NCI-H774 (cell line): Measurements from ENCODE around the gene RSPH6A.
"Not testable (repeated sequence)": the region's sequence is repeated elsewhere in the genome, so short reads cannot be mapped to it uniquely, and the experiment has no call there.

Experiments used
- DNase-seq: peaks from one replicate; lab custom pipeline; 2025; lab: John Stamatoyannopoulos, UW

RSPH6A gene

DNA sequence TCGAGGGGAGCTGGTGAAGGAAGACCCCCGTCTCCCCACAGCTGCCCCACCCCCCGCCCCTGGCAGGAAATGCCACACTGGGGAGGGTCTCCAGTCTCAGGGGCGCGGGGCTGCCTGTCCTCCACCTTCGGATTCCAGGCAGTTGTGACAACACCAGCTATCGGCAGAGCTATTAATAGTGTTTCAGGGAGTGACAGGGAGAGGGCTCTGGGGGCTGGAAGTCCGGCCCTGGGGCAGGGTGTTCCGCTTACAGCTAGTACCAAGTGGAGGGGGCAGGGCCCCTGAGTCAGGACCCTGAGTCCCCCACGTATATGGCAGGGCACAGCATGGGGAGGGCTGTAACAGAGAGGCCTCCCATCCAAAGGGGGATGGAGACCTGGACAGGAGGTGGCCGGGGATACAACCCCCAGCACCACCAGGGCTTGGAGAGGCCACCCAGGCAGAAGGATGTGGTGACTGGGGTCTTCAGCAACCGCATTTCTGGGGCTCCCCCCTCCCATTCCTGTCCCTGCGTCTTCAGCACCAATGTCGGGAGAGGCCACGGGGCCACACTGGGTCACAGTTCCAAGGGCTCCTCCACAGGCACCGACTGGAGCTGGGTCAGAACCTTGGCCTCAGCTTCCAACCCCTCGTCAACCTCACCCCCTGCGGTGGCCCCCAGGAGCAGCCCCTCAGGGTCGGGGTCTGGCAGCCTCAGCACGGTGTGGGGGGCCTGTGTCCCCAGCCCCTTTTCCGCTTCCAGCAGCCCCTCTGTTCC is 50.0 kb downstream of the RSPH6A start:
- no peak for DNase-seq

DNA sequence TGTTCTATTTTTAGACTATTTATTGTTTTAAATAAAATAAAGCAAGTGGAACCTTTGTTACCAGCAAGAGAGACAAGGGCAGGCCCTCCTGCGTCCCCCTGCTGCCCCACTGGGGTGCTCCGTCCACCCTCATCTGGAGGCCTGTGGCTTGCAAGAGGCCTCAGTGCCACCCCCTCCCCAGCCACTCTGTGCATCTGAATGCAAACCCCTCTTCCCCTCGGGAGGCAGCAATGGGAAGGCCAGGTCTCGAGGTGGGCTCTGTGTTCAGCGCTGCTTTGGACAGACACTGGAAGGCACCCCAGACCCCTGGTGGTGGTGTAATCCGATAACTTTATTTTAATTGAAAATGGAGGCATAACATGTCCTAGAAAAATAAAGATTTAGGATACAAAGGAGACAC is 50.6 kb downstream of the RSPH6A start:
- no peak for DNase-seq

DNA sequence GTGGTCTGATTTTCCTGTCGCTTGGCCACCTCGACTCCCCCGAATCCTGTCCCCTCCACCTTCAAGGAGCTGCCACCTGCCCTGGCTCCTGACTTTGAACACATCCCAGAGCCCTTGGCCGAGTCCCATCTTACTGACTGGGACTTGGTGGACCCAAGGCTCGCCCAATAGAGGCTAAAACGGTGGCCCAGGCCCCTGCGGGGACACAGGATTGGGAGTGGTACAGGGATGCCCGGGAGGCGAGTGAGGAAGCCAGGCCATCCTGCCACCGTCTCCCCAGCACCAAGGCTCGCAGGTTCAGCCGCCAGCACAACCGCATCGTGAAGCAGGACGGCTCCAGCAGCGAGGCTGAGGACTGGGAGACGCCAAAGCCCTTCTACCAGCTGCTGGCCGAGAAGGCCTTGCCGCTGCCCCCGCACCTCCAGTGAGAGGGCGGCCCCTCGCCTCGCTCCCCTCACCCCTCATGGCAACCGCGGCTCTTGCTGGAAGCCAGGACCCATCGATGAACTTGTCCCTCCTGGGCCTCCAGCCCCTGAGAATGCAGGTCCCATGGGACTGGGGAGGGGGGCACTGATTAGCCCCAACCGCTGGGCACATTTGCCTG is 51.3 kb downstream of the RSPH6A start:
- no peak for DNase-seq

DNA sequence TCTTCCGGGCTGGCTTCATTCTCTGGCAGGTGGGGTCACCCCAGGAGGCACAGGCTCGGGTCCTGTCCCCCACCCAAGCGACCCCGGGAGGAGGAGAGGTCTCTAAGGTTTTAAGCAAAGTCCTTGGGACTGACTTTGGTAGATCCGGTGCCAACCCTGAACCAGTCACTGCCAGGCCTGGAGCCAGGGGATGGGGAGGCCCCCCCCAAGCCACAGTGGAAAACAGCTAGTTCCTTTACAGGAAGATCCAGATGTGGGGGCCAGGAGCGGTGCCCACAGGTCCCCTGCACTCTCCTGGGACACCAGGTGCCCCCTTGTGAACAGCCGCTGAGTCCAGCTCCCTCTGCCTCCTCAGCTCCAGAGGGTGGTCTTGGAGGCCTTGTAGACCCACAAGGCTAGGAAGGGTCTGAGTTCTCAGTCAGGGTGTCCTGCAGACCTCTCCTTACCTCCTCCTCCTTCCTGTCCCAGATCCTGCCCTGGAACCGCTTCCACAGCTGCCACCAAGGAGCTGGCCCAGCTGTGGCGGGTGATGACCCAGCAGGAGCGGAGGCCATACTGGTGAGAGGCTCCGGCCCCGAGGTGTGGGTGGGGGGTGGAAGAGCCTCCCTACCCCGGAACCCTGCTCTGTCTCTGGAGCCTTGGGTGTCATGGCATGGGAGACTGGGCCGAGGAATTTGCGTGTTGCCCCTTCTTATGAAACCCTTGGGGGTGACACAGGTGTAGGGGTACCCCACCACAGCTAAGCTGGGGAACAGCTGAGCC is 52.1 kb downstream of the RSPH6A start:
- no peak for DNase-seq

DNA sequence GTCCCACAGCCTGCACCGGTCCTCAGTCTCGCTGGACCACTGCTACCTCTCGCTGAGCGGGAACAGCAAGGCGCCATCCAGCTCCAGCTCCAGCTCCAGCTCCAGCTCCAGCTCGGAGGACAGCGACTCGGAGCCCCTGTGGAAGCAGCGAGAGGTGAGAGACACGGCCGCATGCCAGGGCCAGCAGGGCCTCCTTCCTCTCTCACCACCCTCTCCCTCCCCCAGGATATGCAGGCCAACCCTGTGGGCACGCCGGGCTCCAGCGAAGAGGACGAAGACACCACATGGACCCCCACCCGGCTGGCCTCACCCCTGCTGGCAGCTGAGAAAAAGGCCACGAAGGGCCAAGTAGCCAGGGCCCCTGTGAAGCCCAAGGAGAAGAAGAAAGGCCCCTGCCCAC is 53.4 kb downstream of the RSPH6A start:
- no peak for DNase-seq

DNA sequence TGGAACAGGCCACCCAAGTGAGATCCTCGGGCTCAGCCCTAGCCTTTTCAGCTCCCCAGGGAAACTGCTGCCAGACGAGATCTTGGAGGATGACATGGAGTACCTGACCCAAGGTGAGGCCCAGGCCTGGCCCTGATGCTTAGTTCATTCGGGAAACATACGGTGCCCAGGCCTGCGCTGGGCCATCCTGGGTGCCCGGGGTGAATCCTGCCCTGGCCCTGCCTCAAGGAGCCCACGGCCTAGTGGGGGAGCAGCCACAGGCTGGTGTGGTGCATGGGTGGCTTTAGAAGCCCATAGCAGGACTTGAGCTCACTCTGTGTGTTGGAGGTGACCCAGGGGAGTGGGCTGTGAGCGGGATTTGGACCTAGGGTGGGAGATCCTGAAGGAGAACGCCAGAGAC is 56.2 kb downstream of the RSPH6A start:
- no peak for DNase-seq

DNA sequence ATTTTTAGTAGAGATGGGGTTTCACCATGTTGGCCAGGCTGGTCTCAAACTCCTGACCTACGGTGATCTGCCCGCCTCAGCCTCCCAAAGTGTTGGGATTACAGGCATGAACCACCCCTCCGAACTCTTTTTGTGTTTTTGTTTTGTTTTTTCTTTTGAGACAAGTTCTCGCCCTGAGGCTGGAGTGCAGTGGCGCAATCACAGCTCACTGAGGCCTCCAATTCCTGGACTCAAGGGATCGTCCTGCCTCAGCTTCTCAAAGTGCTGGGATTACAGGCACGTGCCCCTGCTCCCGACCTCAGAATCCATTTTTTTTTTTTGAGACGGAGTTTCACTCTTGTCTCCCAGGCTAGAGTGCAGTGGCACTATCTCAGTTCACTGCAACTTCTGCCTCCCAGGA is 57.4 kb downstream of the RSPH6A start:
- DNase-seq, result no peak

DNA sequence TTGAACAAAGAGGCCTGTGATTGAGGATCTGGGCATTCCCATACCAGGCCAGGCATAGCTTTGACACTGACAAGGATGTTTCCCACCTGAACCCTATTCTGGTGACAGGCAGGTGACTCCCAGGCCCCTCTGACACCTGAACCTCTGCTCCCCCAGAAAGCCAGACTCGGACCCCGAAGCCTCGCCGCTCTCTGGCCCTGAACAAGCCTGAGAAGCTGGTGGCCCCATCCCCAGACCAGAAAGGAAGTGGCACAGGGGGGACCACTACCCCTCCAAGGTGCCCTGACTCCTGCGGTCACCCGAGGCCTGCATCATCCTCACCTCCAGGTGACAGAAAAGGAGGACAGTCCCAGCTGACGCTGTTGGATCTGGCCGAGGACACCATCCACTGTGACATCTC is 60.8 kb downstream of the RSPH6A start:
- no peak for DNase-seq

DNA sequence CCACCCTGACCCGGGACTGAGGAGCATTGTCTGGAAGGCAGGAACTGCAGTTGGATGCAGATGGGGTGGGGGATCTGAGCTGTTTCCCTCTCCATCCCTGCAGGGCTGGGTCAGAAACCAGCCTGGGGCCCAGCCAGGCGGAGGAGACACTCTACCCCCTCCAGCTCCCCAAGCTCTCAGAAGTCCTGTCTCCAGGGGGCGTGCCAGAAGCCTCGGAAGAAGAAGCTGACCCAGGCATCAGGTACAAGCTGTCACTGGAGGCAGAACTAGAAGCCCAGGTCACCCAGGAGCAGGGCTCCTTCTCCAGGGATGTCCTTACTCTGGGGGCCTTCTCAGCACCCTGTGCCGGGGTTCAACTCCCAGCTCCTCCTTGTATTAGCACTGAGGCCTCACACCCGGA is 61.6 kb downstream of the RSPH6A start:
- no peak for DNase-seq

DNA sequence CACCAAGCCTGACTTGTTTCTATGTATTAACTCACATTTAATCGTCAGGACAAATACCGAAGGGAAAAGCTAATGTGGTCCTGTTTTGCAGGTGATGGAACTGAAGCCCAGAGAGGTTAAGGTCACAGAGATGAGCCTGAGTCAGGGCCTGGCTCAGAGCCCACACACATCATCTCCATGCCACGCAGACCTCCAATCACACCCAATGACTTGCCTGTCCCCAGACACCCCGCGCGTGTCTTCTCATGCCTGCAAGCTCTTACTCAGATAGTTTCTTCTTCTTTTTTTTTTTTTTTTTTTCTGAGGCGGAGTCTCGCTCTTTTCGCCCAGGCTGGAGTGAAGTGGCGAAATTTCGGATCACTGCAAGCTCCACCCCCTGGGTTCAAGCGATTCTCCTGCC is 62.5 kb downstream of the RSPH6A start:
- no peak for DNase-seq

DNA sequence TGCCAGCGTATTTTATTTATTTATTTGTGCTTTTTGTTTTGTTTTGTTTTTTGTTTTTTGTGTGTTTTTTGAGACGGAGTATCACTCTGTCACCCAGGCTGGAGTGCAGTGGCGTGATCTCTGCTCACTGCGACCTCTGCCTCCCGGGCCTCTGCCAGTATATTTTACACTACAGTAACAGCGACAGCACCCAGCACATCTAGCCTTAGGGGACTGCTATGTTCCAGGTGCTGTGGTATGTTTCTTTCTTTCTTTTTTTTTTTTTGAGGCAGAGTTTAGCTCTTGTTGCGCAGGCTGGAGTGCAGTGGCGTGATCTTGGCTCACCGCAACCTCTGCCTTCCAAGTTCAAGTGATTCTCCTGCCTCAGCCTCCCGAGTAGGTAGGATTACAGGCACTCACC is 63.6 kb downstream of the RSPH6A start:
- not testable (repeated sequence) for DNase-seq

DNA sequence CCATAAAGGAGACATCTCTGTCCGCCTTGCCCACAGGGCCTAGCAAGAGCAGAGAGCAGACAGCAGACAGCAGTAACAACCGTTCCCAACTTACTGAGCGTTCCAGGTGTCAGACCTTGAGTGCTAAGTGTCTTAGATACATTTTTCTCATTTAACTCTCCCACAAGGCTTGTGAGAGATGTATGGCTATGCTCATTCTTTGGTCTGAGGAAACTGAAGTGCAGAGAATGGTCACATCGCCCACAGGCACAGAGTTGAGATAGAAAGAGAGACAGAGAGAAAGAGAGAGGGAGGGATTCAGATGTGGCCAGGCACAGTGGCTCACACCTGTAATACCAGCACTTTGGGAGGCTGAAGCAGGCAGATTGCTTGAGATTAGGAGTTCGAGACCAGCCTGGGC is 67.6 kb downstream of the RSPH6A start:
- DNase-seq, result no peak

DNA sequence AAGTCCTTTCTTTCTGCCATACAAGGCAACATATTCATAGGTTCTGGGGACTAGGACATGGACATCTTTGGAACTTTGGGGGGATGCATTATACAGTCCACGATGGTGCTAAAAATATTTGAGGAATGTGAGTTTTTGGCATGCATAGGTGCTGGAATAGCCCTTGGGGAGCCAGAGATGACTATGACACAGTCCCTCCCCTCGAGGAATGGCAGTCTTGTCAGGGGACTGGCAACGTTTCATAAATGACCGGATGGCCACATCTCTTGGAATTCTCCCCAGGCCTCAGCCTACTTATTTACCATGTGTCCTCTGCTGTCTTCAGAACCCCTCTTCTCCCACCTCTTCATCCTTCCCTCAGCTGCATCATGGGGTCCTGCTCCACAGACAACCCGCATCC is 68.2 kb downstream of the RSPH6A start:
- no peak for DNase-seq
